ENCODE results near the gene HEATR3.

DNA sequence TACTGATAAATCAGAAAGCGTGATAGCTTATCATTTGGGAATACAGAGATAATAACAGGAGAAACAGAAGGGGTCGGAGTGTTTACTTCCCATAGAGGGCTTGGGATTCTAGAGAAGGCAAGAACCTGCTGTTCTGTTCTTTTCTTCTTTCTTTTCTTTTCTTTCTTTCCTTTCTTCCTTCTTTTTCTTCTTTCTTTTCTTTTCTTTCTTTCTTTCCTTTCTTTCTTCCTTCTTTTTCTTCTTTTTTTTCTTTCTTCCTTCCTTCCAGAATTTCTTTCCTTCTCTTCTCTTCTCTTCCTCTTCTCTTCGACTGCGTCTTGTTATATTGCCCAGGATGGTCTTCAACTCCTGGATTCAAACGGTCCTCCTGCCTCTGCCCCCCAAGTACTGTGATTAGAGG is 22.4 kb upstream of the HEATR3 start:
- TF ChIP-seq, protein P1, sequence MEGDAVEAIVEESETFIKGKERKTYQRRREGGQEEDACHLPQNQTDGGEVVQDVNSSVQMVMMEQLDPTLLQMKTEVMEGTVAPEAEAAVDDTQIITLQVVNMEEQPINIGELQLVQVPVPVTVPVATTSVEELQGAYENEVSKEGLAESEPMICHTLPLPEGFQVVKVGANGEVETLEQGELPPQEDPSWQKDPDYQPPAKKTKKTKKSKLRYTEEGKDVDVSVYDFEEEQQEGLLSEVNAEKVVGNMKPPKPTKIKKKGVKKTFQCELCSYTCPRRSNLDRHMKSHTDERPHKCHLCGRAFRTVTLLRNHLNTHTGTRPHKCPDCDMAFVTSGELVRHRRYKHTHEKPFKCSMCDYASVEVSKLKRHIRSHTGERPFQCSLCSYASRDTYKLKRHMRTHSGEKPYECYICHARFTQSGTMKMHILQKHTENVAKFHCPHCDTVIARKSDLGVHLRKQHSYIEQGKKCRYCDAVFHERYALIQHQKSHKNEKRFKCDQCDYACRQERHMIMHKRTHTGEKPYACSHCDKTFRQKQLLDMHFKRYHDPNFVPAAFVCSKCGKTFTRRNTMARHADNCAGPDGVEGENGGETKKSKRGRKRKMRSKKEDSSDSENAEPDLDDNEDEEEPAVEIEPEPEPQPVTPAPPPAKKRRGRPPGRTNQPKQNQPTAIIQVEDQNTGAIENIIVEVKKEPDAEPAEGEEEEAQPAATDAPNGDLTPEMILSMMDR (IDR thresholded peaks at IDR 0.05; ENCODE audit: low read depth, low read length, poor library complexity, severe bottlenecking), result no peak
- no peak for TF ChIP-seq EZH2phosphoT487 (IDR thresholded peaks at IDR 0.05; ENCODE audit: borderline replicate concordance, low read length)

Measured in DOHH2 (cell line).